ENCODE measurements around the gene KCNMA1. TPM values are rescaled to one million over a fixed set of nuclear protein-coding genes. Genes with fewer than 3 reads are reported as not detected.

Gene KCNMA1
- total RNA-seq, 1 donor from 2014 or later, result 87.6 TPM

GRCh38 chr10:76911184-76911583, 726.4 kb downstream of the KCNMA1 start:
- H3K9me3 Mint-ChIP-seq (ENCODE audit: low read depth), result peaks cover 6% of the 10 kb centered on the region
- no peak overlapping the region for H3K4me3 Mint-ChIP-seq (ENCODE audit: unreplicated experiment)
- no peak for TF ChIP-seq CTCF (IDR thresholded peaks at IDR 0.05)
- no peaks in the 10 kb centered on the region for H3K27me3 Mint-ChIP-seq (ENCODE audit: low read depth)
- H3K36me3 Mint-ChIP-seq (ENCODE audit: low read depth), result peaks cover 23% of the 10 kb centered on the region
- H3K27ac Mint-ChIP-seq (ENCODE audit: unreplicated experiment), result no peak overlapping the region
- H3K4me1 Mint-ChIP-seq (ENCODE audit: low read depth), result peaks cover 5% of the 10 kb centered on the region
- DNase-seq (ENCODE audit: low spot score), result no peak

GRCh38 chr10:76910184-76910962, 727.2 kb downstream of the KCNMA1 start:
- Mint-ChIP-seq H3K4me3 (ENCODE audit: unreplicated experiment) (no peak overlapping the region), H3K4me1 (ENCODE audit: low read depth) (peaks cover 6% of the 10 kb centered on the region), H3K9me3 (ENCODE audit: low read depth) (peaks cover 6% of the 10 kb centered on the region), H3K27me3 (ENCODE audit: low read depth) (no peaks in the 10 kb centered on the region), H3K36me3 (ENCODE audit: low read depth) (peaks cover 26% of the 10 kb centered on the region), H3K27ac (ENCODE audit: unreplicated experiment) (no peak overlapping the region)
- no peak for DNase-seq (ENCODE audit: low spot score)
- no peak for TF ChIP-seq CTCF (IDR thresholded peaks at IDR 0.05)

GRCh38 chr10:76906256-76906655, 731.4 kb downstream of the KCNMA1 start:
- no peak overlapping the region for H3K4me3 Mint-ChIP-seq (ENCODE audit: unreplicated experiment)
- H3K36me3 Mint-ChIP-seq (ENCODE audit: low read depth), result peaks cover 26% of the 10 kb centered on the region
- no peak for TF ChIP-seq CTCF (IDR thresholded peaks at IDR 0.05)
- H3K9me3 Mint-ChIP-seq (ENCODE audit: low read depth), result peaks cover 6% of the 10 kb centered on the region
- H3K4me1 Mint-ChIP-seq (ENCODE audit: low read depth), result peaks cover 6% of the 10 kb centered on the region
- no peak for DNase-seq (ENCODE audit: low spot score)
- H3K27ac Mint-ChIP-seq (ENCODE audit: unreplicated experiment), result no peak overlapping the region
- H3K27me3 Mint-ChIP-seq (ENCODE audit: low read depth), result no peaks in the 10 kb centered on the region

- Mint-ChIP-seq H3K27me3 (ENCODE audit: low read depth) (no peaks in the 10 kb centered on the region), H3K27ac (ENCODE audit: unreplicated experiment) (no peak overlapping the region), H3K36me3 (ENCODE audit: low read depth) (peaks cover 26% of the 10 kb centered on the region), H3K4me3 (ENCODE audit: unreplicated experiment) (no peak overlapping the region), H3K9me3 (ENCODE audit: low read depth) (peaks cover 6% of the 10 kb centered on the region), H3K4me1 (ENCODE audit: low read depth) (peaks cover 6% of the 10 kb centered on the region)
- DNase-seq (ENCODE audit: low spot score), result no peak
- no peak for TF ChIP-seq CTCF (IDR thresholded peaks at IDR 0.05)
These were observed 732.4 kb downstream of the KCNMA1 start for GRCh38 chr10:76905251-76905650.

GRCh38 chr10:76903387-76903945, 734.1 kb downstream of the KCNMA1 start:
- no peak for TF ChIP-seq CTCF (IDR thresholded peaks at IDR 0.05)
- no peak for DNase-seq (ENCODE audit: low spot score)
- peaks cover 9% of the 10 kb centered on the region for H3K36me3 Mint-ChIP-seq (ENCODE audit: low read depth)
- no peak overlapping the region for H3K4me3 Mint-ChIP-seq (ENCODE audit: unreplicated experiment)
- no peaks in the 10 kb centered on the region for H3K9me3 Mint-ChIP-seq (ENCODE audit: low read depth)
- H3K27ac Mint-ChIP-seq (ENCODE audit: unreplicated experiment), result no peak overlapping the region
- H3K4me1 Mint-ChIP-seq (ENCODE audit: low read depth), result peaks cover 6% of the 10 kb centered on the region
- H3K27me3 Mint-ChIP-seq (ENCODE audit: low read depth), result no peaks in the 10 kb centered on the region

Data from chondrocyte (in vitro differentiated cells).